IPS-11a (cell line): ENCODE measurements around the gene GPATCH2.
"Not testable (repeated sequence)": the region's sequence is repeated elsewhere in the genome, so short reads cannot be mapped to it uniquely, and the experiment has no call there.

Experiments used
- H3K4me3 ChIP-seq: one replicate; pipeline ENCODE4 v1.5.1; 2013; ENCODE audit warnings: low read depth, low read length, control low read depth

The GPATCH2 gene

DNA sequence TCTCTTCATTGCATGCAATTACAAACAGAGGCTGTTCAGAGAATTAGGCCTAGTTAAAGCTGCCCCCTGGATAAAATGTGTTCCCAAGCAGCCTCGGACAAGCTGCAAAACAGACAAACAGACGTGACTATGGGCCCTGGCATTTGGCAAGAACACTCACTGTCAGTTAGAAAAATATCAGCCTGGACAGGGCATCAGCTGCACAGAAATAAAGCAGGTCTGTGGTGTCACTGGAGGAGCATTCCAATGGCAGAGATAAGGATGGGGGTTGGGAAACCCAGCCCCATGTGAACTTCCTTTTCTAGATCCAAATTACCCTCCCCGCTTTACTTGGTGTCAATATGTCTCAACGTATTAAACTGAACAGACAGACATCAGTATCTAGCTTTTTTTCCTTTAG lies 177.1 kb downstream of the GPATCH2 start:
- H3K4me3 ChIP-seq = no peak overlapping the region

DNA sequence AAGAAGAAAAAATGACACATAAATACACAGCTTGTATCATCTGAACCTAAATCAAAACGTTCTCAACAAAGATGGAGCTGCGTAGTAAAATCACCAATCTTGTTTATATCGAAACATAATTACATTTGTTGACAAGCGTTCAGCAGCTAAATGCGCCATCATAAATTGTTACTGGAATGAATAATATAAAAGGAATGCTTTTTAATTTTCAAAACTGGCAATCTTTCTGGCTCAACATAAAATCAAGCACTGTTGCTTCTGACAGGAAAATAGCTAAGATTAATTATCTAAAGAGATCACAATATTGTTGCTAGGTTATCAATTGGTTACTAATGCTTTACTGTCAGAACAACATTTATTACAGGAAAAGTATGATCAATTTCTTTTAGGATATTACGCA lies 181.5 kb downstream of the GPATCH2 start:
- H3K4me3 ChIP-seq = no peak overlapping the region

DNA sequence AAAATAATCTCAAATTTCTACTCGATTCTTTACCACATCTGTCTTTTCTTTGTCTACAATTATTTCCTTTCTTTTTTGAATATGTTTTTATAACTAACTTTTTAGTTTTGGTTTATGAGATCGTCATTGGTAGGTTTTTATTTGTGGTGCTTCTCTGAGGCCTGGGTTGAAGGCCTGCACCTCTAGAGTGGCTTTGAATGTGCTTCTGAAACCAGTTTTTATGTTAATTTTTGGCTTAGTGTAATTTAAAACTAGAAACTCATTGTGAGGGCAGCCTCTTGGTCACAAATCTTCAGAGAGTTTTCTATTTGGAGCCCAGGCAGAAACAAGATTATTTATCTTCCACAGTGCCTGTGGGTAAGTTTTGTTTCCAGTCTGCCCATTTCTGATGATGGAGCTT lies 187.0 kb downstream of the GPATCH2 start:
- no peak overlapping the region for H3K4me3 ChIP-seq

DNA sequence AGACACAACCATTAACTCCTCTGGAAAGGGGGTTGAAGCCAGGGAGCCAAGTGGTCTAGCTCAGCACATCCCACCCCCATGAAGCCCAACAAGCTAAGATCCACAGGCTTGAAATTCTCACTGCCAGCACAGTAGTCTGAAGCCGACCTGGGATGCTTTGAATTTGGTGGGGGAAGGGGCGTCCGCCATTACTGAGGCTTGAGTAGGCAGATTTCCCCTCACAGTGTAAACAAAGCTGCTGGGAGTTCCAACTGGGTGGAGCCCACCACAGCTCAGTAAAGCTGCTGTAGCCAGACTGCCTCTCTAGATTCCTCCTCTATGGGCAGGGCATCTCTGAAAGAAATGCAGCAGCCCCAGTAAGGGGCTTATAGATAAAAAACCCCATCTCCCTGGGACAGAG lies 193.5 kb downstream of the GPATCH2 start:
- no peak overlapping the region for H3K4me3 ChIP-seq

DNA sequence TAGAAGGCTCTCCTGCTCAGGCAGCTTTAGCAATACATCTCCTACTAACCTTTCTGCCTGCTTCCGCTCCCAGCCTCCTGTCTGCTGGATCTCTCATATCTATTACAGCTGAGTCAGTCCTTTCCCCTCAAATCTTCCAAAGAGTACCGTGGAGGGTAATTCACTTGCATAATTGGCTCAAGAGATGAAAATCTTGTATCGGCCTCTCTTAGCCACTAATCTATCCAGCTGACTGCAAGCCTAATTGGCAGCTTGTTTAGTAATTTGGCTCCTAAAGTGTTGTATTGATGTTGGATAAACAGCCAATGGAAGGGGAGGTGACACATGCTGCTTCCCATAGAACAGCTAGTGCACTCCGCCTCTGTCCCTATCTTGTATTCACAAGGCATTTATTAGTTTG lies 195.7 kb downstream of the GPATCH2 start:
- no peak overlapping the region for H3K4me3 ChIP-seq

DNA sequence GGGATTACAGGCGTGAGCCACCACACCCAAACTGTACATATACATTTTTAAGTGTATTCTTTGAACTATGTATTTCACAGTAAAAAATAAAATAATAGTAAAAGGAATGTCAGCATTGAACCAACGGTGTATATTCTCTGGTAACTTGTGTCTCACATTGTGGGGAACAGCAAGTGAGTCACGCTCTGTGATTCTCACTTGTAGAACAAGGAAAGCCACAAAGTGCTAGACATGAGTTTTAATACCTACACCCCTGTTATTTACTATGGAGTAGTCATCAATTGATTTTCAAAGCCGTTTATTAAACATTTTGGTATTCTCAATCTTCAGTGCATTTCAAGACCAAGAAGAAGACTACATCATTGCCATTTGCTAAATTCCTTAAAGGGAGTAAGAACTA lies 197.2 kb downstream of the GPATCH2 start:
- no peak overlapping the region for H3K4me3 ChIP-seq

DNA sequence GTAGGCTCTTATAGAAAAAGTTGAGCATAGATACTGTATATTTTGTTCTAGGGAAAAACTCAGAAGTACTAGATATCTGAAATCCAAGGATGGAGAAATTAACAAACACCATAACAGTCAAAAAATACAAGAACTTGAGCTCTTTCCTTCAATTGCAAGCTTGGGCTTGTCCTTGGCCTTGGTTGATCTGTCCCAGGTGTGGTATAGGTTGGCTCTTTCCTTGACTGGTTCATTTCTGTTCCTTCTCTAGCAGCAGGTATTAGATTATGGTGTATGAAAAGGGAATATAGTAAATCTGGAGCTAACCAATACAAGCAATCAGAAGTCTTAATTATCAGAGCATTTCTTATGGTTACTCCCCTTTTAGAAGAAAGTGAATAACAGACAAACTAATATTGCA lies 198.6 kb downstream of the GPATCH2 start:
- no peak overlapping the region for H3K4me3 ChIP-seq

DNA sequence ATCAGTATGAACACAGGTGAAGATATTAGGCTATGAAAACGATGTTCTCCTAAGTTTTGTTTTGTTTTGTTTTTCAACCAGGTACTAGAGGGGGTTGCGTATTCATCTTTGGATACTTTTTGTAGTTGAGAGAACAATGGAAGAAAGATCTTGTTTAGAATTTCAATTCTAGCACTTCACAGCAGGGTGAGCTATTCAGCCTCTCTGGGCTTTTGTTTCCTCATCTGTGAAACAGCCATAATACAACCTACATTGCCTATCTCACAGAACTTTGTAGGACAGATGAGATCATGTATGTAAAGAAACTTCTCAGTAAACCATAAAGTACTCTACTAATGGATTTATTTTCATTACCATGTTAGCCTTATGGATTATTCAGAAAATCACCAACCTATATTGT lies 199.5 kb downstream of the GPATCH2 start:
- no peak overlapping the region for H3K4me3 ChIP-seq

DNA sequence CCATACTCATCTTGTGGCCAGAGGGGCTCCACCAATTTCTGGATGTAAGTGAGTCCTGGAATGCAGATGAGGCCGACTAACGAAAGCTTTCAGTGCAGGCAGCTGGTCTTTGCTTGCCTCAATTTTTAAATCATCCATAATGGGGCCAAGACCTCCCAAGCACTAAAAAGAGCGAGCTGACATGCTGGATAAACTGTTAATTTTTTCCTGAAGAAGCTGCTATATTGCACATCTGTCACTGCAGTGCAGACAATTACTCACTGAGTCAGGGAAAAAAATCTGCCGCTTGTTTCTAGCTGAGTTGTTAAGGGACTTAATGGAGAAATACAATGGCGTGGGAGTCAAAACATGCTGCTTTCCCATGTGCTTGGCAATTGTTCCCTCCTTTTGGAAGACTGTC lies 205.5 kb downstream of the GPATCH2 start:
- H3K4me3 ChIP-seq = no peak overlapping the region

DNA sequence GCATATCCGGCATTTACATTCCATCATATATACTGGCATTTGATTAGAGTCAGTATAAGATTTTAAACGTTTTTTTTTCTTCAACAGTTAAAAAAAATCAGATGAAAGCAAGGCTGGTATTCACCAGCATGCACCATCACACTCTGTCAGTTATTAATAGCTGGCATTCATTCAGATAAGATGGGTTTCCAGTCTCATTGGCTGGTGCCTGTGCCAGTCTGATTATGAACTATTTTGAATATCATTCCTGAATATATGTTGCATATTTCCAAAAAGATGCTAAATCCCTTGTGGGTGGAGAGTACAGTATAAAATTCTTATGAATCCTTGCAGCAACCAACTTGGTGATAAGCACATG lies 211.7 kb downstream of the GPATCH2 start:
- no peak overlapping the region for H3K4me3 ChIP-seq

DNA sequence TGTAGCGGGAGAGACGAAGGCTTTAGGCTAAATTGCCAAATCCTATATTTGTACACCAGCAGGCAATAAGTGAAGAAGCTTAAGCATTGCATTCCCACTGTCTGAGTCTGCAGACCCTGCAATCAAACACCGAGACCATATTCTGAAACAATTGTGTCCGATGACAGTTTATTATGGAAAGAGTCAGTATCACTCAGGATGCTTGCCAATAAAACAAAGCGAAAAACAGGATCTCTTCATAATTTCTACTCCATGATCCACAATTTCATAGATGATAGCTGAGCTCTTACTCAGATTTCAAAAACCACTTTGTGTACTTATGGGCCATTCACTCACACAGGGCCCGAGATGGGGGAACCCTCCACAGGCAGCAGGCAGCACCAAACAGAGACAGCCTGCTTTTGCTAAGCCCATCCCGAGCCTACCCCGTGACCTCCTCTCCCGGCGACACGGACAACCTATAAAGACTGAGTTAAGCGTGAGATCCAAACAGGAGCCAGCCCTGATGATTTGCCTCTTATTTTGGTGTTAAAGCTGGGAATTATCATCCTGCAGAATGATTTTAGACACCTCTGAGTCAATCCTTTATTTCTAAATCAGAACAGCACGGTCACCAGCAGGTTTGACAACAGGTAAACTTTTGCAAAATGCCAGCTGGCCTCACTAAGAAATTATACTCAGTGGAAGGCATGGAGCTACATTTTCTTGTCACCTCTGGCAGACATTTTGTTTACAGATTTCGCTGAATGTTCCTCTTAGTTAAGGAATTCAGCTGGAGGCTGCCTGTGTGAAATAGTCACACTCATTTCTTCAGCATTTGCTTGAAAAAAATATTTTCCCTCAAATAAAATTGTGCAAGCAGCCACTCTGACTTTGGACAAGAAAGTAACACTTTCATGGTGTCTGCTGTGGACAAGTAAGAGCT lies 212.4 kb downstream of the GPATCH2 start:
- H3K4me3 ChIP-seq = no peak overlapping the region

DNA sequence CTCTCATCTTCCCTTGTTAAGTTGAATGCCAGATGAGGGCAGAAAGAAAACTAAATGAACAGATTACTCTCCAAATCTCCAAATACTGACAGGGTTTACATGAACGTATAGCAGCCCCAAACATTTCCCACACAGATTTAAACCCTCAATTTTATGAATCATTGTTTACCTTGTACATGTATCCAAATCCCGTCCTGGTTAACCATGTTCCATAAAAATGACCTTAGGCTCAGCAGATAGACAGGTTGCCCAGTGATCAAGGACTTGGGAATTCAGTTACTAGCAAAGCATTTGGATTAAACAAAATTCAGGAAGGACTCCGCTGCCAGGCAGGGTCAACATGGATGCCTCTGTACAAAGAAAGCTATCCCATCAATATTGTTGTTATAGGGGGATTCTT lies 213.5 kb downstream of the GPATCH2 start:
- H3K4me3 ChIP-seq = no peak overlapping the region

DNA sequence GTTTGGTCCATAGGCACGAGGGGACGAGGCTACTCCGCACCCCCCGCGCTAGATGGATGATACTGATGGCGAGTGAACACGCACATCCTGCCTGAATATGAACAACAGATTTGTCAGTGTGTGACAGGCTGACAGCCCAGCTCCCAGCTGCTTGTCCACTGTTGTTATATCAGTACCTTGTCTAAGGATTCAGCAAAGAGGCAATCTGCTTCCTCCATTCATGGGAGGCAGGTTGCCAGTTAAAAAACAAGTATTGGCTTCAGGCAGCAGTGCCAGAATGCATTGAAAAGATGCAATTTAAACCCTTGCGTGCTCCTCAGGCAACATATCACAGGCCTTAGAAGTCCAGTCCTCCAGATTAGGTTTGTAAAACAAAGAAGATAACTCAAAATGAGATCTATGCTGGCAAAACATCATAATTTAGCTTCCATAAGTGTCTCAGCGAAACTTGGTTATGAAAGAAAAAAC lies 223.3 kb downstream of the GPATCH2 start:
- no peak overlapping the region for H3K4me3 ChIP-seq

DNA sequence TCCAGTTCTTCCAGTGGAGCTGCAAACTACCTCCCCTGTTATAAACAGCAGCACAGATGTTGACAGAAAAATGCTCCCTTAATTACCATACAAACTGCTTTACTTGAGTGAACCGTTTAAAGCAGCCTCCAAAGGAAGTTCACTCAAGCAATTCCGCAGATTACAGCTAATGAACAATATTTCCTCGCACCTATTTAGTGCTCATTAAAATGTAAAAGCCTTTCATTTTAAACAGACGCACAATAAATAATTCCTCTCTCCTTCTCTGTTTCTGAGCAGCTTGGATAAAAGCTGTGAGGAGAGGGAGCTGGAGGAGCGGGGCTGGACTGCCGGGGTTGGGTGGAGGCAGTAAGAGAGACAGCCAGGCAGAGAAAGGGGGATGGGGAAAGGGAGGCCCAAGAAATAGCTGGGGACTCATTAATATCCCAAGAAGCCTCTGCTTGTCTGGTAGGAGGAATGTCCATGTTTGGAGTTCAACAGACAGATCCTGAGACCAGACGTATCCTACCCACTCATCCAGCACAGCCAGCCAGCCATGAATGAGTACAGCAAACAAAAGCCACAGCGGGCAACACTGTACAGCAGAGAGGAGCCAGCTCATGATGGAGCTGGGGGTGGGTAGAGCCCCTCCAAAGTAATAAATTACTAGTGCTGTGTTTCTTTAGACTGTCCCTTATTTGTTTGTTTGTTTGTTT lies 227.7 kb downstream of the GPATCH2 start:
- no peak overlapping the region for H3K4me3 ChIP-seq

DNA sequence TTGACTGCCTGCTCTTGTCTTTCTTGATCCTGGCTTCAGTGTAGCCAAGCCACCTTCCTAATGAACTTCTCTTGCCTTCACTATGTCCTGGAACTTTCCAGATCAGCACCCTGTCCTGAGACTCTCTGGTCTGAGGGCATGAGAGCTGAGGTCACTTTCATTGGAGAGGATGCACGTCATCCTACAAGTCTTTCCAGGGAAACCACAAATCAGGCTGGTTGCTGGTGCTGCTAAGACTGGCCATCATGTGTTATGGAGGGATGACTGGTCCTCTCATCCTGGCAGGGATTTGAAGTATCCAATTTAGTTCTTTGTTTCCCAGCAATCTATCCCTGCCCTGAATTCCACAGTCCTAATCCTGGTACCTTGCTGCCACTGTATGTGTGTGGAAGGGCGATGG lies 228.6 kb downstream of the GPATCH2 start:
- H3K4me3 ChIP-seq = no peak overlapping the region

DNA sequence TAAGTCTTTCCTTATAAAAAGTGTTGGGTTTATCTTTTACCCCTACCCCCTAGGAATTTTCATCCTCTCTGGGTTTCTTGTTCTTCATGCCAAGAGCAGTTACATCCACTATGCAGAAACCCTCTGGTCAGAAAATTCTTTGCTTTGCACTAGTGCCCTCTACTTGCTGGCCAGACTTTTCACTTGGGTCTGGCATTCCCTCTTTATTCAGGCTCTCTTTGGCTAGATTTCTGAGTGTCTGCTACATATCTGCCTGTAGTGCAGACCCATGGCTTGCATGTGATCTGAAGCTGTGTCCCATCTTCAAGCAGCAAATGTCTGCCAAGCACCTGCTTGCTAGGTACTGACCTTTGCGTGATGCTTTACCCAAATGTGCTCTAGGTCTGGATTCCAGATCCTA lies 237.0 kb downstream of the GPATCH2 start:
- no peak overlapping the region for H3K4me3 ChIP-seq

DNA sequence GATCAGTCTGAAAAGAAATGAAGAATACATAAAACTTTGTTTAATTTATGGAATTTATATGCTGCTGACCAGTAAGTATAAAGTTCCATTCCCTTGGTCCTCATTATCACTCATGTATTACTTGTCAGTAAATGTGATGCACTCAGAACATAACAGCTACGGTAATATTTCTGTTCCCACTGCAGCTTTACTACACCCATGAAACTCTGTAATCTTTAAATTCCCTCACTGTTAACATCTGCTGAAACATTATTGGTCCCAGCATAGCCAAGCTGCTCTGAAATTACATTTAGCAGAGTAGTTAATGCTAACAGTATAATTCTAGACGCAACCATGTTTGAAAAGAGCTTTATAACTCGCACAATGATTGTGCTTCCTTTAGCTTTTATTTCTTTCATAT lies 238.4 kb downstream of the GPATCH2 start:
- H3K4me3 ChIP-seq = no peak overlapping the region

DNA sequence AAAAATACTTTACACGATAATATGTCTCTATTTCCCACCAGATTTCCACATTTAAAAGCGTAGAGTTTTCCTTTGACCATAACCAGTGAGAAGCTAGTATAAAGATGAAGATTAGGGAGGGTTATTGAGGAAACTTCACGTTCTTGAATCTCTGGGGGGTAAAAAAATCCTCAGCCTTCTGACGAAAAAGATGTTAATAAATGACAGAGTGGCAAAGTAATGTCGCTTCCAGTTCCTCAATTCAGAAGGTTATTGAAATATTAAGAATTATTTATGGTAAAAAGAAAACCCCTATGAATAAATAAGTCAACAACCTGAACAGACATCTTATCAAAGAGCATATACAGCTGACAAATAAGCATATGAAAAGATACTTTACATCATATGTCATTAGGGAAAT lies 241.0 kb downstream of the GPATCH2 start:
- no peak overlapping the region for H3K4me3 ChIP-seq

DNA sequence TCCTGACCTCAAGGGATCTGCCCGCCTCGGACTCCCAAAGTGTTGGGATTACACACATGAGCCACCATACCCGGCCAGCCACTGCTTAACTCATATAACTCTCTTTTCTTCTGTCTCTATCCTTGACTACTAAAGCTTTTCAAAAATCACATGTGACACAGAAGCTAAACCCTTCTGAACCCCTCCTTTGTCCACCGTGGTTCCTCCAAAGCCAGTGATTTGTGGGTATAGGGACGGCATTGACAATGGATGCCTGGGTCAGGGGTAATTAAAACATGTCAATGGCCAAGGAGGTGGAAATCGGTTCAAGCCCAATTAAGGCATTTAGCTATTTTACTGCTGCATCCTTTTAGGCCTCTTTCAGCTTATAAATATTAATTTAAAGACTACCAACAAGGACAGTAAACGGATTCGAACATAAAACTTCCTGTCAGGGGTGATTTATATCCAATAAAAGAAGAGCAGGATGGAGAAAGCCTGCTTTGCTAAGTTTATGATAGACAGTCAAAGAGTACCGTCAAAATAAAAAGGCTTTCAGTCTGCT lies 242.3 kb downstream of the GPATCH2 start:
- no peak overlapping the region for H3K4me3 ChIP-seq

DNA sequence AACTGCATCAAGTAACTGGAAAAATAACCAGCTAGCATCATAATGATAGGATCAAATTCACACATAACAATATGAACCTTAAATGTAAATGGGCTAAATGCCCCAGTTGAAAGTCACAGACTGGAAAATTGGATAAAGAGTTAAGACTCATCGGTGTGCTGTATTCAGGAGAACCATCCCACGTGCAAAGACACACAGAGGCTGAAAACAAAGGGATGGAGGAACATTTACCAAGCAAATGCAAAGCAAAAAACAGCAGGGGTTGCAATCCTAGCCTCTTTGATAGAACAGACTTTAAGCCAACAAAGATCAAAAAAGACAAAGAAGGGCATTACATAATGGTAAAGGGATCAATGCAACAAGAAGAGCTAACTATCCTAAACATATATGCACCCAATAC lies 249.1 kb downstream of the GPATCH2 start:
- H3K4me3 ChIP-seq = not testable (repeated sequence)

DNA sequence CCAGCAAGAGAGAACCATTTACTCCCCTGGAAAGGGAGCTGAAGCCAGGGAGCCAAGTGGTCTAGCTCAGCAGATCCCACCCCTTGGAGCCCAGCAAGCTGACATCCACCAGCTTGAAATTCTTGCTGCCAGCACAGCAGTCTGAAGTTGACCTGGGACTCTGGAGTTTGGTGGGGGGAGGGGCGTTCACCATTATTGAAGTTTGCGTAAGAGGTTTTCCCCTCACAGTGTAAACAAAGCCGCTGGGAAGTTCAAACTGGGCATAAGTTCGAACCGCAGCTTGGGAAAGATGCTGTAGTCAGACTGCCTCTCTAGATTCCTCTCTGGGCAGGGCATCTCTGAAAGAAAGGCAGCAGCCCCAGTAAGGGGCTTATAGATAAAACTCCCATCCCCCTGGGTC lies 251.1 kb downstream of the GPATCH2 start:
- H3K4me3 ChIP-seq = not testable (repeated sequence)

DNA sequence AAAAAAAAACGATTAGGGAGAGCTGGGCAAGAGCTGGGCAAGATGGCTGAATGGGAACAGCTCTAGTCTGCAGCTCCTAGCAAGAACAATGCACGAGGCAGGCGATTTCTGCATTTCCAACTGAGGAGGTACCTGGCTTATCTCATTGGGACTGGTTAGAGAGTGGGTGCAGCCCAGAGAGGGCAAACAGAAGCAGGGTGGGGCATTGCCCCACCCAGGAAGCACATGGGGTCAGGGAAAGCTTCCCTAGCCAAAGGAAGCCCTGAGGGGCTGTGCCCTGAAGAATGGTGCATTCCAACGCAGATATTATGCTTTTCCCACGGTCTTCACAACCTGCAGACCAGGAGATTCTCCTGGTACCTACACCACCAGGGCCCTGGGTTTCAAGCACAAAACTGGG lies 251.6 kb downstream of the GPATCH2 start:
- no peak overlapping the region for H3K4me3 ChIP-seq
